PC-9 (cell line): ENCODE data around the gene ZDHHC3. TPM values are rescaled to one million over a fixed set of nuclear protein-coding genes. Genes with fewer than 3 reads are reported as not detected.
"Not testable (repeated sequence)": the region's sequence is repeated elsewhere in the genome, so short reads cannot be mapped to it uniquely, and the experiment has no call there.

ENCODE experiments used
- BruUV-seq: library from RNA; stranded (reverse); fragments of 400-500 nt; replicated peaks from 2 replicates; lab custom pipeline; 2021; lab: Mats Ljungman, UMichigan
- CTCF ChIA-PET: fragments of 300-600 bp; sonication (Branson Sonifier 250); formaldehyde crosslinking; loops from one replicate; lab custom pipeline; 2022; ENCODE audit warnings: antibody characterized with exemption; lab: Charles Lee
- POLR2A ChIA-PET: fragments of 300-600 bp; sonication (Branson Sonifier 250); formaldehyde crosslinking; loops from one replicate; lab custom pipeline; 2022; ENCODE audit warnings: antibody characterized with exemption; ENCODE audit not compliant: unreplicated experiment; lab: Charles Lee
- DNase-seq, 2 experiments: peaks; one replicate each; pipeline versions ENCODE4 v3.0.0 to v3.0.0-alpha.2; 2015 to 2022; ENCODE audit warnings: mixed read lengths in 1 of 2
- H2AFZ ChIP-seq: fragments of 200-600 bp; sonication (generic); 2 replicates; pipeline ENCODE4 v1.8.1; 2017; ENCODE audit warnings: antibody characterized with exemption
- H3F3A ChIP-seq: fragments of 200-600 bp; sonication (generic); 2 replicates; pipeline ENCODE4 v1.8.1; 2017; ENCODE audit warnings: antibody characterized with exemption, mild to moderate bottlenecking, low read depth; ENCODE audit not compliant: insufficient read depth
- H3K27ac ChIP-seq: fragments of 200-600 bp; sonication (generic); 2 replicates; pipeline ENCODE4 v1.6.1; 2016; ENCODE audit warnings: mixed run types
- H3K27me3 ChIP-seq: fragments of 200-600 bp; sonication (generic); 2 replicates; pipeline ENCODE4 v1.6.1; 2016; ENCODE audit warnings: low read depth, mixed run types; ENCODE audit not compliant: insufficient read depth
- H3K36me3 ChIP-seq: fragments of 200-600 bp; sonication (generic); 2 replicates; pipeline ENCODE4 v1.6.1; 2016; ENCODE audit warnings: low read depth, mixed run types
- H3K4me1 ChIP-seq: fragments of 200-600 bp; sonication (generic); replicated peaks from 2 replicates; pipeline ENCODE4 v1.6.1; 2016; ENCODE audit warnings: mixed run types; ENCODE audit not compliant: insufficient read depth
- H3K4me2 ChIP-seq: fragments of 200-600 bp; sonication (generic); 2 replicates; pipeline ENCODE4 v1.6.1; 2017; ENCODE audit warnings: mixed run types
- H3K4me3 ChIP-seq: fragments of 200-600 bp; sonication (generic); 2 replicates; pipeline ENCODE4 v1.6.1; 2016; ENCODE audit warnings: mixed run types
- H3K79me2 ChIP-seq: fragments of 200-600 bp; sonication (generic); 2 replicates; pipeline ENCODE4 v1.6.1; 2017; ENCODE audit warnings: low read depth, mixed run types
- H3K9me2 ChIP-seq: fragments of 200-600 bp; sonication (generic); 2 replicates; pipeline ENCODE4 v1.8.1; 2017; ENCODE audit warnings: mild to moderate bottlenecking; ENCODE audit not compliant: insufficient read depth
- H3K9me3 ChIP-seq: fragments of 200-600 bp; sonication (generic); 2 replicates; pipeline ENCODE4 v1.8.1; 2016; ENCODE audit warnings: low read depth; ENCODE audit not compliant: insufficient read depth
- H4K20me1 ChIP-seq: fragments of 200-600 bp; sonication (generic); 2 replicates; pipeline ENCODE4 v1.8.1; 2017; ENCODE audit not compliant: insufficient read depth
- EZH2 ChIP-seq: fragments of 200-600 bp; sonication (generic); IDR thresholded peaks from 2 replicates; pipeline ENCODE4 v1.8.0; 2017; ENCODE audit warnings: antibody characterized with exemption, low read depth
- intact Hi-C: fragments of 100-400 bp; cut with micrococcal nuclease; formaldehyde crosslinking; loops from one replicate; pipeline ENCODE4 v1.10.0; 2022; ENCODE audit not compliant: unreplicated experiment
- total RNA-seq: library from RNA; stranded (reverse); gene quantifications from 2 replicates; pipeline ENCODE4 v1.2.3, GENCODE V29; 2021
- TF ChIP-seq, protein P1 (sequence below): fragments of 200-600 bp; sonication (generic); conservative IDR thresholded peaks from 2 replicates; pipeline ENCODE4 v1.6.1; 2017; ENCODE audit warnings: mixed run types, antibody characterized with exemption, mild to moderate bottlenecking, moderate library complexity

Gene ZDHHC3
- total RNA-seq, 1 experiment from 2014 or later: 107 TPM

DNA sequence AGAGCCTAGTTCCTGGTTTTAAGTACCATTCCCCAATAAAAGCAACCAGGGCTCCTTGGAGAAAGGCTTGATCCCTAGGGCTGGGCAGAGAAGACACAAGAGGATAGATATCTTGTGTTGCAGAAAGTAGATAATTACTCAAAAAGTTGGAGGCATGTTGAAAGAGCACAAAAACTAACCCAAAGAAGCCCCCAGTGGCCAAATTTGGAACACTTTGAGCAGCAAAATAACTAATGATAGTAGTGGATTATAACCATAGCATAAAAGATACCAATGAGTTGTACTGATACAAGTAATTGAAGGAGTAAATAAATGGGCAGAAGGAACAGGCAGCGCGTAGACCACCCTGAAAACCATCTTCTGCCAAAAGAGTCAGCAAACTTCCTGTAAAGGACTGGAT, 12.1 kb upstream of the ZDHHC3 start:
- H3K4me1 ChIP-seq: peaks cover 29% of the 10 kb centered on the region
- H3K4me3 ChIP-seq: no peak overlapping the region
- H3K9me2 ChIP-seq: no peaks in the 10 kb centered on the region
- intact Hi-C loops: no loop called here
- CTCF ChIA-PET: no interaction called here
- H3F3A ChIP-seq: peaks cover 27% of the 10 kb centered on the region
- H3K79me2 ChIP-seq: peaks cover 64% of the 10 kb centered on the region
- no peaks in the 10 kb centered on the region for H3K27me3 ChIP-seq
- H3K9me3 ChIP-seq: no peaks in the 10 kb centered on the region
- peaks cover 29% of the 10 kb centered on the region; the same call in 1 of the 2 replicates for H3K36me3 ChIP-seq
- POLR2A ChIA-PET: no interaction called here
- H2AFZ ChIP-seq: no peak overlapping the region
- no peak for DNase-seq
- BruUV-seq: no TSS peak
- no peak overlapping the region for H3K27ac ChIP-seq
- H3K4me2 ChIP-seq: no peak overlapping the region
- peaks cover 7% of the 10 kb centered on the region; the same call in 1 of the 2 replicates for H4K20me1 ChIP-seq
- no peak for TF ChIP-seq EZH2
- TF ChIP-seq, protein P1, sequence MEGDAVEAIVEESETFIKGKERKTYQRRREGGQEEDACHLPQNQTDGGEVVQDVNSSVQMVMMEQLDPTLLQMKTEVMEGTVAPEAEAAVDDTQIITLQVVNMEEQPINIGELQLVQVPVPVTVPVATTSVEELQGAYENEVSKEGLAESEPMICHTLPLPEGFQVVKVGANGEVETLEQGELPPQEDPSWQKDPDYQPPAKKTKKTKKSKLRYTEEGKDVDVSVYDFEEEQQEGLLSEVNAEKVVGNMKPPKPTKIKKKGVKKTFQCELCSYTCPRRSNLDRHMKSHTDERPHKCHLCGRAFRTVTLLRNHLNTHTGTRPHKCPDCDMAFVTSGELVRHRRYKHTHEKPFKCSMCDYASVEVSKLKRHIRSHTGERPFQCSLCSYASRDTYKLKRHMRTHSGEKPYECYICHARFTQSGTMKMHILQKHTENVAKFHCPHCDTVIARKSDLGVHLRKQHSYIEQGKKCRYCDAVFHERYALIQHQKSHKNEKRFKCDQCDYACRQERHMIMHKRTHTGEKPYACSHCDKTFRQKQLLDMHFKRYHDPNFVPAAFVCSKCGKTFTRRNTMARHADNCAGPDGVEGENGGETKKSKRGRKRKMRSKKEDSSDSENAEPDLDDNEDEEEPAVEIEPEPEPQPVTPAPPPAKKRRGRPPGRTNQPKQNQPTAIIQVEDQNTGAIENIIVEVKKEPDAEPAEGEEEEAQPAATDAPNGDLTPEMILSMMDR: peak; percentile 59; the same call in 1 of the 2 replicates

DNA sequence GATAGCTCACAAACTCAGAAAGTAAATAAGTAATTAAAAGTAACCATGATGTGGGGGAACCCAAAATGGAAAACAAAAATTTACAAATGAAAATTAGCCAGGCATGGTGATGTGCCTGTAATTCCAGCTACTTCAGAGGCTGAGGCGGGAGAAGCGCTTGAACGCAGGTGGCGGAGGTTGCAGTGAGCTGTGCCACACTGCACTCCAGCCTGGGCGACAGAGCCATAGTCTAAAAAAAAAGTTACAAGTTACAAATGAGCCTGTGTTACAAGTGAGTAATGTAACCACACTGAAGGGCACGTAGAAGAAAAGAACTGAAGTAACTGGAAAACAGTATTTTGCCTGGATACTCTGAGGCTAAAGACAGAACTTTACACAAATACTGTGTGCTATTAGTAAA, 11.4 kb upstream of the ZDHHC3 start:
- Histone ChIP-seq H3K27me3 (no peaks in the 10 kb centered on the region), H3K27ac (no peak overlapping the region), H3K9me3 (no peaks in the 10 kb centered on the region), H3K4me3 (no peak overlapping the region), H3K9me2 (no peaks in the 10 kb centered on the region), H3K36me3 (peaks cover 29% of the 10 kb centered on the region; the same call in 1 of the 2 replicates), H2AFZ (no peak overlapping the region), H3F3A (peaks cover 28% of the 10 kb centered on the region), H3K4me1 (peaks cover 29% of the 10 kb centered on the region), H3K79me2 (peaks cover 72% of the 10 kb centered on the region), H4K20me1 (peaks cover 8% of the 10 kb centered on the region; the same call in 1 of the 2 replicates), H3K4me2 (no peak overlapping the region)
- no peak for DNase-seq
- TF ChIP-seq EZH2: no peak
- TF ChIP-seq, protein P1: no peak
- BruUV-seq: no TSS peak
- ChIA-PET CTCF (no interaction called here), POLR2A (no interaction called here)
- intact Hi-C loops: no loop called here

DNA sequence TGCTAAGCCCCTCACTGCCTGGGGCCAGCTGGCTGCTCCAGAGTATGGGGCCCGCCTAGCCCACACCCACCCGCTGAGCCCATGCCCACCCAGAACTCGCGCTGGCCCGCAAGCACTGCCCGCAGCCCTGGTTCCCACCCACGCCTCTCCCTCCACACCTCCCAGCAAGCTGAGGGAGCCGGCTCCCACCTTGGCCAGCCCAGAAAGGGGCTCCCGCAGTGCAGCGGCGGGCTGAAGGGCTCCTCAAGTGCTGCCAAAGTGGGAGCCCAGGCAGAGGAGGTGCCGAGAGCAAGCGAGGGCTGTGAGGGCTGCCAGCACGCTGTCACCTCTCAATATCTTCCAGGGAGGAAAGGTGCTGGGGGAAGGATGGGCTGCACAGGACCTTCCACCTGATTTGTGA, 10.4 kb upstream of the ZDHHC3 start:
- H2AFZ ChIP-seq, H3K27me3 ChIP-seq, H3K9me2 ChIP-seq, intact Hi-C loops, BruUV-seq, H3K9me3 ChIP-seq, CTCF ChIA-PET, H3K4me3 ChIP-seq, DNase-seq, H3K4me2 ChIP-seq, POLR2A ChIA-PET, H3K27ac ChIP-seq: not testable (repeated sequence)
- Histone ChIP-seq H3K4me1 (peaks cover 39% of the 10 kb centered on the region), H3K79me2 (peaks cover 82% of the 10 kb centered on the region), H4K20me1 (peaks cover 12% of the 10 kb centered on the region; the same call in 1 of the 2 replicates), H3K36me3 (peaks cover 22% of the 10 kb centered on the region; the same call in 1 of the 2 replicates), H3F3A (peaks cover 38% of the 10 kb centered on the region)

- Histone ChIP-seq H3K9me3 (no peaks in the 10 kb centered on the region), H3K27me3 (no peaks in the 10 kb centered on the region), H3K27ac (peak overlapping the region; percentile 80), H3F3A (peaks cover 48% of the 10 kb centered on the region), H3K36me3 (0 out of 2 replicates have a peak, but pooled peaks cover 14% of the 10 kb centered on the region), H3K79me2 (peaks cover 91% of the 10 kb centered on the region), H3K4me2 (peak overlapping the region; percentile 76), H3K4me3 (no peak overlapping the region), H3K4me1 (peaks cover 59% of the 10 kb centered on the region), H3K9me2 (no peaks in the 10 kb centered on the region), H2AFZ (no peak overlapping the region), H4K20me1 (peaks cover 12% of the 10 kb centered on the region)
- ChIA-PET POLR2A (interaction anchor here (0.6 kb wide), 1 partner anchor 139 kb away, joined by 3 read pairs; no protein-coding TSS in a partner anchor), CTCF (interaction anchor here (1.1 kb wide), 1 partner anchor 41 kb away, joined by 6 read pairs; no protein-coding TSS in a partner anchor)
- intact Hi-C loops: no loop called here
- BruUV-seq: no TSS peak
- no peak for TF ChIP-seq EZH2
- TF ChIP-seq, protein P1: no peak
- no peak for DNase-seq
Measured at GRCh38 chr3:44984335-44984734, 8.4 kb upstream of the ZDHHC3 start.
